NCI-H1417 treated with DMSO at 0.1 percent for 48 hours (cell line): ENCODE results near the gene NUAK1.

Experiments
- DNase-seq: peaks from one replicate; lab custom pipeline; 2025; lab: John Stamatoyannopoulos, UW

The NUAK1 gene

GRCh38 chr12:106130474-106131113 is 8.2 kb downstream of the NUAK1 start:
- no peak for DNase-seq

- DNase-seq = no peak
Measured at GRCh38 chr12:106128585-106129328, 10.0 kb downstream of the NUAK1 start.

GRCh38 chr12:106127338-106128126 is 11.2 kb downstream of the NUAK1 start:
- DNase-seq = no peak

GRCh38 chr12:106126441-106127337 is 12.1 kb downstream of the NUAK1 start:
- DNase-seq = no peak

GRCh38 chr12:106125351-106126095 is 13.2 kb downstream of the NUAK1 start:
- DNase-seq = no peak

- DNase-seq = no peak
Measured at GRCh38 chr12:106123551-106124081, 15.1 kb downstream of the NUAK1 start.

GRCh38 chr12:106123110-106123509 is 15.6 kb downstream of the NUAK1 start:
- DNase-seq = no peak

GRCh38 chr12:106122004-106122403 is 16.8 kb downstream of the NUAK1 start:
- no peak for DNase-seq

GRCh38 chr12:106120519-106121105 is 18.1 kb downstream of the NUAK1 start:
- DNase-seq = no peak

GRCh38 chr12:106119301-106119700 is 19.5 kb downstream of the NUAK1 start:
- no peak for DNase-seq

GRCh38 chr12:106118381-106119130 is 20.2 kb downstream of the NUAK1 start:
- DNase-seq = no peak

GRCh38 chr12:106115440-106115839 is 23.3 kb downstream of the NUAK1 start:
- no peak for DNase-seq

- no peak for DNase-seq
Measured at GRCh38 chr12:106114447-106115068, 24.2 kb downstream of the NUAK1 start.

- no peak for DNase-seq
Measured at GRCh38 chr12:106113824-106114446, 24.8 kb downstream of the NUAK1 start.

GRCh38 chr12:106113446-106113823 is 25.3 kb downstream of the NUAK1 start:
- no peak for DNase-seq

GRCh38 chr12:106113042-106113441 is 25.7 kb downstream of the NUAK1 start:
- DNase-seq = no peak

GRCh38 chr12:106112145-106112821 is 26.5 kb downstream of the NUAK1 start:
- no peak for DNase-seq

GRCh38 chr12:106110626-106111300 is 28.0 kb downstream of the NUAK1 start:
- DNase-seq = no peak
